Measurements from ENCODE around the gene SYMPK. TPM values are rescaled to one million over a fixed set of nuclear protein-coding genes. Genes with fewer than 3 reads are reported as not detected.
A peak's percentile ranks its signal among the peaks of the same experiment; 100 is the strongest.

SYMPK gene
- total RNA-seq, 4 donors from 2014 or later, result 31.0 to 89.0 (median 57.4) TPM

DNA sequence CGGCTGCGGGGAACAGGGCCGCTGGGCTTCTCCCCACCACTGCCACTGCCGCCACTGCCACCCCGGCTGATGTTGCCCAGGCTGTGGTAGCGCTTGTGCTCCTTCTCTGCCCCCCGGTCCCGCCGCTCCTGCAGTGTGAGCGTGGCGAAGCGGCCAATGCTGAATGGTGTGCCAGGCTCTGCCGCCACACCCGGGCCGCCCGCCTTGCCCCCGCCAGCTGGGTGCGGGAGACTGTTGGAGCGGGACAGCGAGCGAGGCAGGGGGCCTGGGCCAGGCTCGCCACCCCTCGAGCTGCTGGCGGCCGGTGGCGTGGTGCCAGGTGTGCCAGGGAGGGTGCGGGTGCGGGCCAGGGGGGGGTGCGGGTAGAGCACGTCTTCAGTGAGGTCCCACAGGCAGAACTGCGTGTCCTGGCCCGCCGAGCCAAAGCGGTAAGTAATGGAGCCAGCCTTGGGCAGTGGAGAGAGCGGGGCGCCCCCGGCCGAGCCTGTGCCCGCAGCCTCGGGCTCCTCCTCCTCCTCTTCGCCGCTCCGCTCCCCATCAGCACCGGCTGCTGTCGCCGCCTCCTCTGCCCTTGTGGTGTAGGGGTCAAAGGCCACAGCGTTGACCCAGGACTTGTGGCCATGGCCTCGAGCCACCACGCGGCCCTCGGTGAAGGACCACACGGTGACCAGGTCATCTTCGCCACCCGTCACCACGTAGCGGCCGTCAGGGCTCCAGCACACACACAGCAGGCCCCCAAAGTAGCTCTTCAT is 77.0 kb downstream of the SYMPK start:
- whole genome bisulfite sequencing, 2 donors, result 89% methylated on average over 52 to 55 of the region's 57 CpGs
- no peak for DNase-seq (ENCODE audit: low spot score in 2 of 2)
- Histone ChIP-seq H3K4me3 (no peak overlapping the region), H3K9me3 (no peaks in the 10 kb centered on the region), H3K4me1 (peaks cover 0 to 45% (median 27%) of the 10 kb centered on the region in 4 donors), H3K27me3 (no peaks in the 10 kb centered on the region), H3K27ac (peak overlapping the region in 1 of 4 donors; percentile 89), H3K36me3 (peaks cover 0 to 62% (median 13%) of the 10 kb centered on the region in 3 donors)
- TF ChIP-seq EP300 (IDR thresholded peaks at IDR 0.05) (no peak), POLR2A (IDR thresholded peaks at IDR 0.05) (no peak)
- TF ChIP-seq, protein P1, sequence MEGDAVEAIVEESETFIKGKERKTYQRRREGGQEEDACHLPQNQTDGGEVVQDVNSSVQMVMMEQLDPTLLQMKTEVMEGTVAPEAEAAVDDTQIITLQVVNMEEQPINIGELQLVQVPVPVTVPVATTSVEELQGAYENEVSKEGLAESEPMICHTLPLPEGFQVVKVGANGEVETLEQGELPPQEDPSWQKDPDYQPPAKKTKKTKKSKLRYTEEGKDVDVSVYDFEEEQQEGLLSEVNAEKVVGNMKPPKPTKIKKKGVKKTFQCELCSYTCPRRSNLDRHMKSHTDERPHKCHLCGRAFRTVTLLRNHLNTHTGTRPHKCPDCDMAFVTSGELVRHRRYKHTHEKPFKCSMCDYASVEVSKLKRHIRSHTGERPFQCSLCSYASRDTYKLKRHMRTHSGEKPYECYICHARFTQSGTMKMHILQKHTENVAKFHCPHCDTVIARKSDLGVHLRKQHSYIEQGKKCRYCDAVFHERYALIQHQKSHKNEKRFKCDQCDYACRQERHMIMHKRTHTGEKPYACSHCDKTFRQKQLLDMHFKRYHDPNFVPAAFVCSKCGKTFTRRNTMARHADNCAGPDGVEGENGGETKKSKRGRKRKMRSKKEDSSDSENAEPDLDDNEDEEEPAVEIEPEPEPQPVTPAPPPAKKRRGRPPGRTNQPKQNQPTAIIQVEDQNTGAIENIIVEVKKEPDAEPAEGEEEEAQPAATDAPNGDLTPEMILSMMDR (IDR thresholded peaks at IDR 0.05), result no peak

DNA sequence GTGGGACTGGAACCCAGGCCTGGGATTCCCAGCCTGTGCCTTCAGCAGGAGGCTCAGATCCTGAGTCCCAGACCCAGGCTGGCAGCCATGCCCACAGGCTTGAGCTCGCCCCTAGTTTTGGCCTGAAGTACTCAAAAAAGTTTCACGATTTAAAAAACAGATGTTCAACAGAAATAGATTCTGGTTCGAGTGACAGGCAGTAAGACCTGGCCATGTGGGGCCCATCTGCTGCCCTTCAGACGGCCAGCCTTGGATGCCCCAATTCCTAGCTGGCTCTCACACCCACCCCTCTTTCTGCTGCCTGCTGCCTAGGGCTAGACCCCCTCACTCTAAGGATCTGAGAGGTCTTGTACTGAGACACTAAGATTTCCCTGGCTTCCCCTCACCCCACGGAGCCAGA is 77.8 kb downstream of the SYMPK start:
- H3K4me3 ChIP-seq, result no peak overlapping the region
- no peak for DNase-seq (ENCODE audit: low spot score in 2 of 2)
- 71 to 72% methylated on average over 5 of the region's 5 CpGs for WGBS, 2 donors
- peaks cover 0 to 49% (median 33%) of the 10 kb centered on the region in 4 donors for H3K4me1 ChIP-seq
- H3K27me3 ChIP-seq, result no peaks in the 10 kb centered on the region
- H3K9me3 ChIP-seq, result no peaks in the 10 kb centered on the region
- TF ChIP-seq POLR2A (IDR thresholded peaks at IDR 0.05) (no peak), EP300 (IDR thresholded peaks at IDR 0.05) (no peak)
- TF ChIP-seq, protein P1 (IDR thresholded peaks at IDR 0.05), result no peak
- peak overlapping the region in 3 of 4 donors; percentile 84 to 97 (median 89) for H3K27ac ChIP-seq
- peaks cover 0 to 54% (median 13%) of the 10 kb centered on the region in 3 donors for H3K36me3 ChIP-seq

DNA sequence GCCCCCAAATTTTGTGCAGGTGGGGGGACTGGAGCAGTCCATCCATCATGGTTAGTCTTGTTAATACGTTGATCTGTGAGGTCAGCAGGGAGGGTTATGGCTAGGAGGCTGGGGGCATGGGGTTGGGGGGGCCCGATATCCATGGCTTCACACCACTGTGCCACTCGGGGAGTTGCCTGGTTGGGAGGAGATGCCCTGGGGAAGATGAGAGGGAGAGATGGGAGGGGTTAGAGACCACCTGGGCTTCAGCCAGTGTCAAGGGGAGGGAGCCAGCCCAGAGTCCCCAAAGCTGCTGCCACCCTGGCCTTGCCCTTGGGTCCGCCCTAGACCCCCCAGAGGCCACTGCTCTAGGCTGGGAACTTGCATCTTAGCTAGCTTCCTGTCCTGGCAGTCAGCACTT is 78.9 kb downstream of the SYMPK start:
- no peak for TF ChIP-seq EP300 (IDR thresholded peaks at IDR 0.05)
- no peak for TF ChIP-seq POLR2A (IDR thresholded peaks at IDR 0.05)
- TF ChIP-seq, protein P1 (IDR thresholded peaks at IDR 0.05), result no peak
- H3K36me3 ChIP-seq, result peaks cover 0 to 44% (median 8%) of the 10 kb centered on the region in 3 donors
- 71 to 76% methylated on average over 3 to 4 of the region's 4 CpGs for WGBS, 2 donors
- no peaks in the 10 kb centered on the region for H3K9me3 ChIP-seq
- H3K4me3 ChIP-seq, result no peak overlapping the region
- DNase-seq (ENCODE audit: low spot score in 2 of 2), result no peak
- peak overlapping the region; percentile 80 to 97 (median 86) for H3K27ac ChIP-seq
- no peaks in the 10 kb centered on the region for H3K27me3 ChIP-seq
- H3K4me1 ChIP-seq, result peaks cover 0 to 59% (median 39%) of the 10 kb centered on the region in 4 donors

DNA sequence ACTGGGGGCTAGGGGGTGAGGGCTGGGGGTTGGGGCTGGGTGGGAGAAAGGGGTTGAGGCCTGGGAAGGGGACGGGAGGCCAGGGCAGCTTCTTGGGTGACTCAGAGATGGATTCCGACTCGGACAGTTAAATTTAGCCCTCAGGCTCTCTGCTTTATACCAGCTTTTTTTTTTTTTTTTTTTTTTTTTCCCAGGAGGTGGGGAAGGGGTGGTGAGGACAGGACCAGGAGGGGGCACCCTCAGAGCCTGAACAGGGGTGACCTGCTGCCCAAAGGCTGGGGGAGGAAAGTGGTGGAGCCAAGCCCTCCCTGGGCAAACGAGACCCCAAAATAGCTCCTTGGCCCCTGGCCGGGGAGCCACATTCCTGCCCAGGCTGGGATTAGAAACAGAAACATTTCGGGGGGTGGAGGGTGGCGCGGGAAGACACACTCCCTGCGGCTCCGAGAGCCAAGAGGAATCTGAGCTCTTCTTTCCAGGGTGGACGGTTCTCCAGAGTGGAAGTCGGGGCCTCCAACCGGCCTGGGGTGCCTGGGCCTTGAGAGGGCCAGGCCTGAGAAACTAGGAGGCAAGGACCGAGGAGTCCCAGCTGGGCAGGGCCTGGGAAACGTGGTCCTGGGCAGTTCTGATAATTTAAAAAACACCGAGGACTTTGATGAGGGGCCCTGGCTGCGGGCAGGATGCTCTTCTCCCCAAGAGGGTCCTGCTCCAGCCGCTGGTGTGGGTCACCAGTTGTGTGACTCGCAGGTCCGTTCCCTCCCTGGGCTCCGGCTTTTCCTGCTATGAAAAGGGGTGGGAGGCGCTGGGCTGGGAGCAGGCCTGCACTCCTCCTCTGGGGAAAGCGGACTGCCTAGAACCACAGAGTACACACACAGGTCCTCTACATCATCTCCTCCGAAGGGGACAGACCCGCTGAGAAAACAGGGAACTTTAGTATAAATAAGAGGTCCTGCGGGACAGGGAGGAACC is 79.8 kb downstream of the SYMPK start:
- no peak for DNase-seq (ENCODE audit: low spot score in 2 of 2)
- peaks cover 0 to 40% (median 5%) of the 10 kb centered on the region in 3 donors for H3K36me3 ChIP-seq
- no peaks in the 10 kb centered on the region for H3K27me3 ChIP-seq
- H3K4me1 ChIP-seq, result peaks cover 0 to 69% (median 40%) of the 10 kb centered on the region in 4 donors
- 27 to 30% methylated on average over 21 to 25 of the region's 26 CpGs for WGBS, 2 donors
- peak overlapping the region; percentile 45 to 64 (median 50) for H3K4me3 ChIP-seq
- TF ChIP-seq EP300 (IDR thresholded peaks at IDR 0.05), result peak in 1 of 2 donors; percentile 49
- TF ChIP-seq, protein P1 (IDR thresholded peaks at IDR 0.05), result no peak
- H3K27ac ChIP-seq, result peak overlapping the region; percentile 80 to 97 (median 86)
- no peaks in the 10 kb centered on the region for H3K9me3 ChIP-seq
